Stimulated activated naive CD4-positive, alpha-beta T cell treated with Interleukin-2 at 50 U/mL for 16 hours (primary cell): ENCODE results near the gene NCKAP5.
"Not testable (repeated sequence)": the region's sequence is repeated elsewhere in the genome, so short reads cannot be mapped to it uniquely, and the experiment has no call there.

Experiments used
- DNase-seq: peaks from one replicate; lab custom pipeline; 2025; lab: John Stamatoyannopoulos, UW

Gene NCKAP5

DNA sequence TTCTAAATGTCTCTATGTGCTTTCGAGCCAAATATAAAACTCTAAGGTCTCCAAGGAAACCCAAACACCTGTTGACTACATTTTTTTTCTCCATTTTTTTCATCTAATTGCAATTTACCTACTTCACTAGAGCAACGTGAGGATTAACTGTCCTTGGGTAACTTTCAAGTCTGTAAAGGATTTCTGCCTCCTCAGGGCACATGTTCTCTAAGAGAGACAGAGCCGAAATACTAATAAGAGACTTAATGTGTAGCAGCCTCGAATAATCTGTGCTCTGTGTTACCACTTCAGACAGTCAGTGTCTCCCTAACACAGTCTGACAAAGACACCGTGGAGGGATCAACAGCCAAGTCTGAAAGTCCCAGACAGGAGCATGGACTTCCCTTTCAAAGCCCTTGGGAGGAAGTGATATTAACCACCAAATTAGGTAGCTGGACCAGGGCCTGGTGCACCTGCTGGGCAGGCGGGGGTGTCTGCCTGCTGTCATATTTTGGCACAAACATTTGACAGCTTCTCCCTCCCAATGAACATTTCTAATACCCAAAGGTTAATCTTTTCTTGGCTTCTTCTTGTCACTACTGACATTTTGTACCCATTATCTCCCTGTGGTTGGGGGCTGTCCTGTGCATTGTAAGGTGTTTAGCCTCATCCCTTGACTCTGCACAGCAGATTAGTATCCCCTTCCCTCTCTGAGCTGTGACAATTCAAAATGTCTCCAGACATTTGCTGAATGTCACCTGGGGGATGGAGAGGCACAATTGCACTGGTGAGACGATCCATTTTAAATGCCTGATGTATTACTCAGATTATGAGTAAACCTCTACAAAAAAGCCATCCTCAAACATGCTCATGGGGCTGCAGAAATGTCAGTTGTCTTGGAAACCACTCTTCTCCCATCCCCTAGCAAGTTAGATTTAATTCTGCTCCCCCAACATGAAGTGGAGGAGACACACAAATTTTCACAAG lies 852.6 kb downstream of the NCKAP5 start:
- no peak for DNase-seq

DNA sequence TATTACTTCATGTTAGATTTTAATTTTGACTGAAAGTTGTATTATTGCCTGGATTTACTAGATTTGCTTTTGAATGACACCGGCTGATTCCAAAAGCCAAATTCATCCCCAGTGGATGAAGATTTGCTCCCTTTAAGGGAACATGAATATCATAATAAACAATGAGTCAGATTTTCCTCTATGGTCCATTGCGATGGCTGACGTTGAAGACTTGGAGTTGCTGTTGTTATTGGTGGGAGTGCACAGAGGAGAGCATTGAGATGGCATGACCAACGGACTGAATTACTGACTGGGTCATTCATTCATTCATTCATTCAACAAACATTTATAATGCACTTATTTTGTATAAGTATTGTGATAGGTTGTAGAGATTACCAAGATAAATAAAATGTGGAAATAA lies 864.9 kb downstream of the NCKAP5 start:
- DNase-seq: no peak

DNA sequence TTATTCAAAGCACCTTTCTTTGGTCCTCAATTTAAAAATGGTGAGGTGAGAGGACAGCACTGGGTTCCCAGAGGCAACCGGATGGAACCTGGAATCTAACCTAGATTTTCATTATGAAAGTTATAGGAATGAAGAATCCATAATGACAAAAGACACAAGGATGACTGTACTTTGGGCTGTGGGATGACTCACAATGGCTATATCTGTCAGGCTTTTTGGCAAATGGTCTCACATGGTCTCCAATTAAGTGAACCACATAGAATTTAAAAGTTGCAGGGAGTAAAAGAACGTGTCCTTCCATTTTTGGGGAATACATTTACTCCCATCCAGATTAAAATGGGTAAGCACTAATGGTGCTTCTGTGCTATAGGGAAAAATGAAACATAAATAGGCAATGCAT lies 866.5 kb downstream of the NCKAP5 start:
- no peak for DNase-seq

DNA sequence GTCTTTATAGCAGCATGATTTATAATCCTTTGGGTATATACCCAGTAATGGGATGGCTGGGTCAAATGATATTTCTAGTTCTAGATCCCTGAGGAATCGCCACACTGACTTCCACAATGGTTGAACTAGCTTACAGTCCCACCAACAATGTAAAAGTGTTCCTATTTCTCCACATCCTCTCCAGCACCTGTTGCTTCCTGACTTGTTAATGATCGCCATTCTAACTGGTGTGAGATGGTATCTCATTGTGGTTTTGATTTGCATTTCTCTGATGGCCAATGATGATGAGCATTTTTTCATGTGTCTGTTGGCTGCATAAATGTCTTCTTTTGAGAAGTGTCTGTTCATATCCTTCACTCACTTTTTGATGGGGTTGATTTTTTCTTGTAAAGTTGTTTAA lies 868.5 kb downstream of the NCKAP5 start:
- DNase-seq: not testable (repeated sequence)

DNA sequence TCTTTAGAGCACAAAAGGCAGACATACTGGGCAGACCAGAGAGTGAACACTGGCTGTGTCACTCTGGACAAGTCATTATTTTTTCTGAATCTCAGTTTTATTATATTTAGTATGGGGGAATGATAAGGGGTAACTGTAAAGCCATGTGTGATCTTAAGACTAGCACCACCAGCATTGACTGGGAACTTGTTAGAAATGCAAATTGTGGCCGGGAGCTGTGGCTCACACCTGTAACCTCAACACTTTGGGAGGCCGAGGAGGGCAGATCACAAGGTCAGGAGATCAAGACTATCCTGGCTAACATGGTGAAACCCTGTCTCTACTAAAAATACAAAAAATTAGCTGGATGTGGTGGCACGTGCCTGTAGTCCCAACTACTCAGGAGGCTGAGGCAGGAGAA lies 869.9 kb downstream of the NCKAP5 start:
- not testable (repeated sequence) for DNase-seq

DNA sequence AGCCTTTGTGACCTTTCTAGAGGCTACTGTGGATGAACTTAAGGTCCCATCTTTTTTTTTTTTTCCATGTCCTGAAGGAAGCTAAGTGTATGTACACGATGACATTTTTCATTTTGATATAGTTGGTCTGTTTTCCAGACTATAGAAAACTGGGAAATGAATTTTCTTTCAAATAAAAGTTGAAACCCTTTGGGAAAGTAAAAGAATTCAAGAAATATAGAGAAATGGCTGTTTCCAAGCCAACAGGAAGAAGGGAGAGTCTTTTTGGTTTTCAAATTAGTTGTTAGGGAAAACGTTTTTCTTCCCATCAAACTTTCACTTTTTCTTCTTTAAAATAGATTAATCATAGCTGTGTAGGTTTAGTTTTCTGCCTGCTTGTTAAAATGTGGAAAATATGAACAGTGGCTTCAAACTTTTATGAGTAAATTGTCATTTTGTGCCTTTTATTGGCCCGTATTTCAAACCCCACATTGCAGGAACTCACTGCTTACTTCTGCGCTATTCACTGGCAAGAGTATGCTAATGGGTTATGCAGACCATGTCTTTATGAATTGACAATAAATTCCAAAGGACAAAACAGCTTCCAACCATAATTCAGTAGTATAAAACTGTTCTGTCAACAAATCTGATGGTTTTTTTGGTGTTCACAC lies 870.6 kb downstream of the NCKAP5 start:
- DNase-seq: no peak

DNA sequence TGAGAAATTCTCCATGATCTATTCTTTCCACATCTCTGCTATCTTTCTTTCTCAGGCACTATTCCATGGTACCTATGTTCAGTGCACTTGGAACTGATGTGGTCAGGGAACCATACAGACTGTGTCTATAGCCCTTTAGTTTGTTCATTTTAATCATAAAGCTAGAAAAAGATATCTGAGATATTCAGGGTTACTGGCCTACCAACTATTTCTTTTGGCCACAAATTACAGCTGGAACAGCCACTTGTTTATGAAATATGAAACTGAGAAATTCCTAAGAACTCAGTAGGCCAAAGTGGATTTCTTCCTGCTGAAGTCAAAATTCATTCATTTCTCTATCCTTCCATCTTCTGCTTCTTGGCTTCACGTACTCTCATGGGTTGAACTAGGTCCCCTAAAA lies 875.4 kb downstream of the NCKAP5 start:
- DNase-seq: no peak

DNA sequence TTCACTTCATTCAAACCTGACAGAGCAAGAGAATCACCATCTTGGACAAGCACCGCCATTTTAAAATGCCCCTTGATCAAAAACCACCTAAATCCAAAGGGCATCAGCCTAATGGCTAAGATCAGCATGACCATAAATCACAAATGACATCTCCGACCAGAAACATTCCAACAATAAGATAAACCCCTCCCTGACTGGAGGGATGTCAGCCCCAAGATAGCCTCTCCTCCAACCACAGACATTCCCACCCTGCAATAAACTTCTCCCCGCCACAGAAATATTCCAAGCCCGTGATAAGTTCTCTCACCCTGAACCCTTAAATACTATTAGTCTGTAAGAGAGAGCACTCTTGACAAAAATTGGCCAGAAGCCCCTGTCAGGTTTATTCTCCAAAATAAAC lies 876.7 kb downstream of the NCKAP5 start:
- DNase-seq: no peak

DNA sequence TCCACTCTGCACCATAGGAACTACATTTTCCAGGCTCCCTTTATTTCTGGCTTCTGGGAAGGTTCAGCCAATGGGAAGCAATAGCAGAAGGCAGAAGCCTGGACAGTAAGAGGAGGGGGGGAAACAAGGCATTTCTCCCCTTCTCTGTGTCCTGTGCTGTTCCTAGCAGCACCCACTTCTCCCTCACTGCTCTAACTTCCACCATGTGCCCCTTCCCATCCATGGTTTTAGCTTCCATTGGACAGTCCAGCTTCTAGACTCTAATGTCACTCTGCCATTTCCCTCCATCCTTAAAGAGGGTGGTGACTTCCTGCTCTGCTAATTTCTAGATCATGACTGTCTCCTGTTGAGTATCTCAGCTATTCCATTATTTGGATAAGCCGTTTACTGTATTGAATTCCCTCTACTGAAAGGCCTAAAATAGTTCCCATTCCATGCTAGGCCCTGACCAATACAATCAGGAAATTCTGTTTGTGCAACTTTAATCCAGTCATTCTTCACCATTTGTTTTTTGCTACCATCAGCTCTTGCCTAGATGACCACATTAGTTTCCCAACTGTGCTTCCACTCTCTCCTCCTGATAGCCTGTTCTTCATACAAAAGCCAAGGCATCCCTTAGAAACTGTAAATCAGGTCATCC lies 877.5 kb downstream of the NCKAP5 start:
- DNase-seq: no peak

DNA sequence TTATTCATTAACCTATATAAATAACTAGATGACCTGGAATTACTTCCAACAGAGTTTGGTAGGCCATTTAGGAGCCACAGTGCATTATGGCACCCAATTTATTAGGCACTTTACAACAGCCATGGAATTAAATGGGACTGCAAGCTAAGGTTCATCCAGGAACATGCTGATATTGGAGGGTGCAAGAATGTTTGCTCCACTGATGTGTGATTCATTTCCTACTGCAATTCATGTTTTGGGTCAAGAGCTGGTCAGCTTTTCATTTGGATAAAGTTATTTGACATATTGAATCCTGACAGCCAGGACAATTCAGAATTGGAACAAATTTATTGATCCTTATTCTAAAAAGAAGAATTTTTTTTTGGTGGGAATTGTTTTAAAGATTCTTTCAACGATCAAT lies 886.5 kb downstream of the NCKAP5 start:
- no peak for DNase-seq

DNA sequence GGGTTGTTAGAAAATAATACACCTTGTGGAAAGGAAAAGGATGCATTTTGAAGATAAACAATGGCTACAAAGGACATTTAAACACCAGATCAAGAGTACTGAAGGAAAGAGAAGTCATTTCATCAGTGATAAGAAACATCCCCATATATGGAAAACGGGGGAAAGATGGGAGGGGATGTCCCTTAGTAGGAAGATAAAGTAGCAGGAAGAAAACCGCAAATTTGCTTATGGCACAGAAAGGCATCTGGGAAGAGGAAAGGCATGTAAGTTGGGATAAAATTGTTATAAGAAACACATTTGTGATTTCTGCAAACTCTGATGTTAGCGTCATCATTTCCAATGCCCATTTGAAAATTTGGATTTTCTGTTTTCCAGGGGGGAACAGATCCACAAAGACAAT lies 887.7 kb downstream of the NCKAP5 start:
- DNase-seq: no peak

DNA sequence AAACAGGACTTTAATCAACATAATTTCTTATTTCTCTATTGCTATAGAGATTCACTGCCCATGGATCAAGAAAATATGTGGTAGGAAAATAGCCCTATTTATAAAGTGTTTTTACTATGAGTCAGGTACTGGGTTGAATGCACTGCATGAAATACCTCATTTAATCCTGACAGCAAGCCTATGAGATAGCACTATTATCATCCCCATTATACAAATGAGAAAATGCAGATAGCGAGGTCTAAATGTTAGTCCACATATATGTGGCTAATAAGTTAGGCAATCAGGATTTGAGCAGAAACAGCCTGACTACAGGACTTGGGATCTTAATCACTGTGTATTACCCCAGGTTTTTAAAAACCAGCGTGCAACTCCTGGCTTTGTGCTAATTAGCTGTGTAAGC lies 889.8 kb downstream of the NCKAP5 start:
- no peak for DNase-seq

DNA sequence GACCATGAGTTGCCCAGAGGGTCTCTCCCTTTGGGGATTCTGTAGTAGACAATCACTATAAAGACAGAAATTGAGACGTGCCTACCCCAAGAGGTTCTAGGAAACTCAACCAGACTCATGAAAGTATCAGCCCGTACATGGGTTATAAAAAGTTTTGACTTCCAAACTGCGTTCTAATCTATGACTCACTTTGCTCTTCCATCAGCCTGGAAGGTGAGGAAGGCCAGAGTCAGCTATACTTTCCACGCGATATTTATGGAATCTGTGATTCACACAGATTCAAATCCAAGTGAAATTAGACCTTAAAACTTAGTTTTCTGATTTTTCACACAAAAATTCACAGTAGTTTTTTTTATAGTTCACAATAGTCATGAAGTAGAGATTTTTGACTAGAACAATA lies 890.6 kb downstream of the NCKAP5 start:
- no peak for DNase-seq

DNA sequence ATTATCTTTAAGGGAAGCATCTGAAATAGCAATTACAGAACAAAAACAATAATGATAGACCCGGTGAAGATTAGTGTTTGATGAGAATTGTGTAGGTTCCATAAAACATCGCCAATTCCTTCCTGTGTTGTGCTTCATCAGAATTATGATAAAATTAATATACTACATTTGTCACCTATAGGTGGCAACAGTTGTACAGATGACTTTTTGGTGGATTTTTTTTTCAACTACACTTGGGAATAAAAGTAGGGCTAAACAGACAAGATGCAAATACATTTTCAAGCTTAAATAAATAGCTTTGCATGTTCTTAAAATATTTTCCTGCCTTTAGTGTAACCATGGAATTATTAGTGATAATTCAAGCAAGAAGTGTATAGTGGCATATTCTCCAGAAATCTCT lies 891.3 kb downstream of the NCKAP5 start:
- no peak for DNase-seq

DNA sequence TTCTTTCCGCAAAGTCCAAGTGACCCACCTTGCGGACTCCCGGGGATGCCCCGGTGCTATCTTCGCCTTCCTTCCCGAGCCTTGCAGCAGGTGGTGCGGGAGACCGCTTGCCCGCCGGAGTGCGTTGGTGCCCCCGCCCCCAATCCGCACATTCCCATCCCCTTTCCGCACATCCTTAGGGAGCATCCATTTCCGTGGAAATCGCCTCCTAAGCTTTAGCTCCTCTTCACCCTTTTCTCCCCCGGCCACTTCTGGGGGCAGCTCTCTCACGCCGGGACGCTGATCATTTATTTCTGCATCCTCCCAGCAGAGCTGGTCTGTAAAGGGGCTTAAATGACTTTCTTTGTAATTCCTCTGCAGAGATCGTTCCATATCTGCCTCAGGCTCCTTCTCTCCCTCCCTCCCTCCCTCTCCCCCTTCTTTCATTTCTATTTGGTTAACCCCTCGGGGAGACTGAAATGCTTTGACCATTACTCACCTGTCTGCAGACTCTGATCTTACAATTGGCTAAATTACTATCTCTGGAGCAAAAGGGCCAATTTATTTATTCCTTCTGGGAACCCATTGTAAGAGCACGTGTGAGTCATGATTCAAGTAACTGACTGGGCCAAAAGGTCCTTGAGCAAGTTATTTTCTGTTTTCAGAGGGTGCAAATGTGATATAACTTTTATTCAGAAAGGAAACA lies 897.0 kb downstream of the NCKAP5 start:
- no peak for DNase-seq

DNA sequence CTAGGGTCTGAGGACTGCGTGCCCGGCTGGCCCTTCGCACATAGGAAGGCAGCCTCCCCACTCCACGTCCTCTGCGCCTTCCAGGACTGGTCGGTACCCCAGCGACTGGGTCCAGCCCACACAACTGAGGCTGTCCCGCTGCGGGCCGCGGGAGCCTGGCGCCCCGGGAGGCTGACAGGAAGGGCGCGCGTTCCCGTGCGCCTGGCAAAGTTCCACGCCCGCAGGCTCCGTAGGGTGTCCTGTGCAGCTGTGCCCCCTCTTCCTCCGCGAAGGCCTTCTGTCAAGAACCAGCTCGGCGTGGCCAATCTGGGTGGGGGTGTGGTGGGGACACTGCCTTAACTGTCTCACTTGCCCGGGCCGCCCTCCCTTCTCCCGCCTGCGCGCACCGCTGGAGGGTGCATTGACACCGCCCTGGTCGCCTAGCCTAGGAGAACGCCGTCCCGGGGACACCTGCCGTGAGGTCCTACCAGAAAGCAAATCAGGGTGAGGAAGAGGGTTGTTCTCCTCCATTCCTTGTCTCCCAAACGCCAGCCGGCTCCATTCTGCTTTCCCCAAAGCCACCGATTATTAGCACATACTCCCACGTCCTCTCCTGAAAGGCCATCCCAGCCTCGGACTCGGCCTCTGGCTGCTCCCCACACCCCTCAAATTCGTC lies 897.6 kb downstream of the NCKAP5 start:
- no peak for DNase-seq

DNA sequence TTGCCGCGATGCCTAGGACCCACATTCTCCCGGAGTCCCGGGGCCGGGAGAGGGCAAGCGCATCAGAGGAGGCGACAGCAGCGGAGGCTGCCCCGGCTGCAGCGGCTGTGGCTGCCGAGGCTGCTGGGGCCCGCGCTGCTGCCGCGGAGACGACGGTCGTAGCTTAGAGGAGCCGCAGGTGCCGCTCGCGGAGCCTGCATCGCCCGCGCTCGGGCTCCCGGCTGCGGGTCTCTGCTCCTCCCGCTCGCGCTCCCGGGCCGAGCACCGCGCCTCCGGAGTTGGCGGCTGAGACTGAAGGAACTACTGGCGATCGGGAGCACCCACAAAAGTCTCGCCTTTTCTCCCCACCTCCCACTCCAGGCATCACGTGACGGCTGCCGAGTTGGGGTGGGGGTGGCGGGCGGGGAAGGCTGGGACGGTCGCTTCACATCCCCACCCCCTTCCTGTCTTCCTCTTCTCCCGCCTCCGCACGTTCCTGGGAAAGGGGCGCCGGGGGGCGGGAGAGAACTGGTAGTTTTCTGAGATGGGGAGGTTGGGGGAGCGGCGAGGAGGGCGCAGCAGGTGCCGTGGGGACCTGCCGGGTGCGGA lies 898.3 kb downstream of the NCKAP5 start, which contains the start of gene LYPD1:
Gene LYPD1, minus strand, starts transcription at position 298 of the 588 bp plus-strand sequence. Its CDS starts 273 bp downstream, at position 25.
- no peak for DNase-seq

DNA sequence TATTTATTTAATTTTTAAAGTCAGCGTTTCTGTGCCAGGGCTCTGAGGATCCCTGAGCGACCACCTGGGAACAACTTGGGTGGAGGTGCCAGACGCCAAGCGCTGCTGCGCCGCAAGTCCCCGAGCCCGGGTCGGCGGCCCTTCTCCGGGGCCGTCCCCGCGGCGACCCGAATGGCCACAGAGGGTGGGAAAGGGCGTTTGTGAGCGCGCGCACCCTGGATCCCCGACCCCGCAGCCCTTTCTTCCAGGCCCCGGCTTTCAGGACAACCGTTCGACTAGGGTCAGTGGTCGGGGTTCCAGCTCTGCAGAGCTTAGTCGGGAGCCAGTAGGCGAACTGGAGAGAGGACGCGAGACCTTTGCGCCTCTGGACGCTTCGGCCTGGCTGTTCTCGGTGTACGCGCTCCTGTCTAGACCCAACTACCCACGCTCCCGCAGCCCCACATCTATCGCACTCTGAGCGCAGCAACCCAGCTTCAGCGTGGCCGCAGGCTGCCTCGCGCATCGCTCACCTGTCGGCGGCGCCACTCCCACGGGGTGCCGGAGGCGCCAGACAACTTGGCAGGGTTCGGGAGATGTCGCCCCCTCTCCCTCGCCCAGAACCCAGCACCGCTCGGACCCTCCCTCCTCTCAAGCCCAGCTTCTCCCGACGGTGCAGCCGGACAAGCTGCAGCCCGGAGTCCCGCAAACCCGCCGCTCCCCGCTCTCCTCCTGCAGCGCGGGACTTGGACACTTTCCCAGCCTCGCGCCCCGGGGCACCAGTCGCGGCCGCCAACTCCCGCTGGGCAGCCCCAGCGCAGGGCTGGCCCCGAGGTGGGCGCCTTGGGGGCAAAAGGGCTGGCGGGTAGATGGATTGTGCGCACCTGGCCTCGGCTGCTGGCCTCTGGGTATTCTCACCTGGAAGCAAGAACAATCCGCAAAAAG lies 899.0 kb downstream of the NCKAP5 start:
- DNase-seq: no peak

DNA sequence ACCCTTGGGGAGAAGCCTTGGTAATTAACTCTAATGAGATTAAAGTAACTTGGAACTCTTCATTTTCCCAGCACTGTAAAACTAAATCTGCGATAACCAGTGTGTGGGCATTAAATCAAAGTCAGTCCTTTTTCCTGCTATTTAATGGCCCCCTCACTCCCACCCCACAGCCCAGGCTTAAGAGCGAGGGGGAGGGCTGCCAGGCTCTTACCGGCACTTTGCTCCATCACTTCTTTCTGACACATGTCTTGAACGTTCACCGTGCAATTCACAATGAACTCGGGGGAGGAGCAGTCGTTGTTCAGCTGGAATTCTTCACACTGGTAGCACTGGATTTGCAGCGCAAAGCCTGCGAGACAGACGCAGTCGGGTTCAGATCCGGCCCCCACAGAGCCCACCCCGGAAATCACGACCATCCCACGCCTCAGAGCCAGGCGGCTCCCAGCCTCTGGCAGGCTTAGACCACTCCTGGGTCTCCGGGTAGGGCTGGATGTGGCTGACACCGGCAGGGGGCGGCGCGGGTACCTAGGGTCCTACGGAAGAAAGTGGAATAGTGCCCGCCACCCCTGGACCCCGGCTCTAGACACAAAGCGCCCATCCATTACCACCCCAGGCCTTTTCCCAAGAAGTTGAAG lies 900.0 kb downstream of the NCKAP5 start:
- no peak for DNase-seq

DNA sequence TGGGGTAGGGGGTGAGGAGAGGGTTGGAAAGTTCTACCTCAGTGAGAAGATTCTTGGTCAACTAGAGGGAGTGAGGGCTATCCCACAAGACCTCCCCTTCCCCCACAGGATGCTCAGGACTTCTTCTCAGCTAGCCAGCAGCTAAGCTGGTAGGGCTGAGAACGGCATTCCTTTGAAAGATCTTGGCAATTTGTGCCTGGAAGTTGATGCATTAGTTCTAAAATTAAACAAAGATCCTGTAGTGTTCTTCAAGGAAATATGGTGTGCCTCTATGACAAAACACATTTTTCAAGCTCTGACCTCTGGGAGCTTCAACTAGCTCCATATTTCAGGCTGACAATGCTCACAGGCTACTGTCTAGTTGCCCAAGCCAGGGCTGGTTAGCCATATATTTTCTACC lies 900.6 kb downstream of the NCKAP5 start:
- DNase-seq: no peak
